GM19099 (cell line): ENCODE measurements around the gene PLA2R1.

Experiments
- POLR2A ChIP-seq: IDR thresholded peaks from 3 replicates; pipeline ENCODE4 v1.6.1; 2011; ENCODE audit warnings: low read depth; ENCODE audit not compliant: insufficient read length; ENCODE audit errors: extremely low read depth

PLA2R1 gene

DNA sequence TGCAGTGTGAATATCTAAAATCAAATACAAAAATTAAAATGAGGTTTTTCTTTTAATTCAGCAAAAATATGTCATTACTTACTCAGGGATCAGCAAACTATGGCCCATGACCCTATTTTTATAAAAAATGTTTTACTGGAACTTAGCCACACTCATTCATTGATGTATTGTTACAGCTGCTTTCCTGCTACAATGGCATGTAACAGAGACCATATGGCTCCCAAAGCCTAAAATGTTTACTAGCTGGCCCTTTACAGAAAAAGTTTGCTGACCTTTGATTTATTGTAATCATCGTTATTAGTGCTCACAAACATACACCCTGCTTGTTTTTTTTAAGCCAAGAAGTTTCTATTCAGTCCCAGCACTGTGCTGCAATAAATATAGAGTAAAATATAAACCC, 120.3 kb downstream of the PLA2R1 start:
- TF ChIP-seq POLR2A = no peak

DNA sequence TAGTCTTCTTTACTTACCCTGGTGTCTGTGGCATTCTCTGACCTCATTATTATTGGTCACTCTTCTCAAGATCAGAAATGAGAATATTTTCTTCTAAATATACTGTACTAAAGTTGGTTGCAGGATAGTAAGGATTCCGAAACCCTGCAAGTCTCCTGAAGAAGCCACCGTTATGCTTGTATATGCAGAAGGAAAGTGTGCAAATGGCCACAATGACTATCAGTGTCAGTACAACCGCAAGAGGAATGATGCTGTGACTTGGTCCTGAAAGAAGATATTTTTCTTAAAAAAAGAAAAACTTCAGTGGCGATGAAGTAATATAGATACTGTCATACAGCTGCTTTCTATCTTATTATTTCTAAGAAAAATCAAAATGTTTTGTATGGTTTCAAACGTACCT, 120.7 kb downstream of the PLA2R1 start:
- TF ChIP-seq POLR2A = no peak

GRCh38 chr2:159939946-159940345, 122.5 kb downstream of the PLA2R1 start:
- no peak for TF ChIP-seq POLR2A

DNA sequence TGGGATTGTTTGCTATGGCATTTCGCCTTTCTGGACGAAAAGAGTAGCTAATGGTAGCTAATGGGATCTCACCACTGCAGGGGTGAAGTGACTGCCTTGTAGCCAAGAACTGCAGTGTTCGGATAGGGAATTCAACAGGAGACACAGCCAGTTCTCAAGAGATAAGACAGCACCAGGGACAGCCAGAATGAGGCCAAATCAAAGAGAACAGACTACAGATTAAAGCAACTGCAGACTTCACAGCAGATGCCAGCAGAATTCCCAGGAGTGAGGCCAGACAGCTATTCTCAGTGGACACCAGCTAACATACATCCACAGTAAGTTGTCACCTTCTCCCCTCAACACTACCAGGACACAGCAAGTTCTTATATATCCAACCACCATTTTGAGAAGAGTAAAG, 124.0 kb downstream of the PLA2R1 start:
- TF ChIP-seq POLR2A = no peak

DNA sequence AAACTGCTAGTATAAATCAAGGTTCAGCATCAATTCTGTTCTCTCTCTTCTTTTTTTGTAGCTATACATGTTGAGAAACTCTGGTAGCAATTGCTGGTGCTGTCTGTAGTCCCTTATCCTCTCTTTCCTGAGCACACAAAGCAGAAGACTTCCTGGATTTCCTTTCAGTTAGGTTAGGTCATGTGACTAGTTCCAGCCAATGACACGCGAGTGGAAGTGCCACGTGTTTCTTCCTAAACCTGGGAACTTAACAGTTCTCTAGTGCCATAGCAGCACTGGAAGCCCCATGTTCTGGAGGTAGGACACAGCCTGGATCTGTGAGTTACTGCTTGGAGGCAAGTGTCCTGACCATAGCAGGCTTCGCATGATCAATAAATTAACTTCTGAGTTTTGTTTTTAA, 125.9 kb downstream of the PLA2R1 start:
- no peak for TF ChIP-seq POLR2A

GRCh38 chr2:159933727-159934049, 128.7 kb downstream of the PLA2R1 start:
- no peak for TF ChIP-seq POLR2A

DNA sequence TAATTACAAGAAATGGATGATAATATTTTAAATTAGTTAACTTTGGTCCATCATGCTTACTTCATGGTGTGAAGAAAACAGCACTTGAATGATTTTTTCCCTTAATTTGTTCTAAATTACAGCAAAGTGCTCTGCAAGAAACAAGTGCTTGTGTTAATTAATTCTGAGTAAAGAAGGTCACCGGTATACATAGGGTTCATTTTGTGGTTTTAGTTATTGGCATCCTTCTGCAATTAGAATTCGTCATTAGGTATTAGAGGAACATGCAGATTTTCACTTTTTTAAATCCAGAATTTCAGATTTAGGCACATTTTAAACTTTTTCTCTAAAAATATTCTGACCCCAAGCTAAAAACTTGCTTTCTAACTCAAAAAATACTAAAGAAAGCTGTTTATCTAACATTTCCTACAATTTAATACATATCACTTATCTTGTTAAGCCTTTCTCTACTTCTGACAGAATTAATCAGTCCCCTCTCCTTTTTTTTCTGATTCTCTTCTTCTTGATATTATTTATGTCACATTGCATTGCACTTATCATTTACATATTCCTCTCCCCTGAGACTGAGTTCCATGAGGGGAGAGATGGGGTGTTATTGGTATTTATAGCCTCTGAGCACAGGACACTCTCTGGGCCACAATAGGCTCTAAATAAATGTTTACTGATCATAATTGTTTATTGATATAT, 129.2 kb downstream of the PLA2R1 start:
- no peak for TF ChIP-seq POLR2A

GRCh38 chr2:159926695-159927094, 135.7 kb downstream of the PLA2R1 start:
- TF ChIP-seq POLR2A = no peak

DNA sequence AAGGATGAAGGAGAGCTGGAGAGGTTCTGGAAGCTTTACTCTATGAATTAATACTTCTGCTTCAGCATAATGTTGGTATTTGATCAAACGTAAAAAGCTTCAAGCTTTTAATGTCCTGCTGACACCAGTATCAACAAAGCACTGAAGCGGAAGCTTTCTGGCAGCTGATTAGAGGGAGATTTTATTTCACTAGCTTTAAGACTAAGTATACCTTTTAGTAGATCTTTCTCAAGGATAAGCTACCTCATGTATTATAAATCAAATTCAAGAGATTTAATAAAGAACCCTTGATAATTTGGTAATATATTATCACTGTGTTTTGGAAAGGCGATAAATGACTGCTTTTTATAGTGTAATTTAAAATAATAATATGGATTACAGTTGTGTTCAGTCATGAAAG, 136.4 kb downstream of the PLA2R1 start:
- no peak for TF ChIP-seq POLR2A

GRCh38 chr2:159922563-159922962, 139.9 kb downstream of the PLA2R1 start:
- no peak for TF ChIP-seq POLR2A

DNA sequence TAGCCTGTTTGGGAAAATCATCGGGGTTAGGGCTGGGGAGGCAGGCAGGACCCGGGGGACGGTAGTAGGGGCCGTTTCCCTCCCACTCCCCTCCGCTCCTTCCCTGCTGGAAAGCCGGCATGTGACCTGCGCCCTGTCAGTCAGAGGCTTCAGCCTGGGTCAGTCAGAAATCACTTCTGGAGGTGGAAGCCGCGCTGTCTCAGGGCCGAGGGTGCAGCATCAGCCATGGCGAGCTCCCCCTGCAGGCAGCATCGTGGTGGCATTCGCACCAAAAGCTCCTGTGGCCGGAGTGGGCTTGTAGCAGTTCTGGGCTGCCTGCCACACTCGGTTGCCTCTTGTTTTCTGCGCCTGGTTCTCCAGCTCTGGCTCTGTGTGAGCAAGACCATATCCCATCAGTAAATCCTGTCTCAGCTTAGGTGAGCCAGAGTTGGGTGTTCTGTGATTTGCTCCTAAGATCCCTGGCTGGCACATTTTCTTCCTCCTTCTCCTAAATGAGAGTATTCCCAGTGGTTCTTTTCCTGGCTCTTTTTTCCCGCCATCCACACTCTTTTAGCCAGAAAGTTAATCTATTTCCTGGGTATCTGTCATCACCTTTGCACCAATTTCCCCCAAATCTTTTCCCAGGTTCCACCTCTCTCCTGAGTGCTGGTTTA, 140.5 kb downstream of the PLA2R1 start:
- peak; percentile 23 for TF ChIP-seq POLR2A

DNA sequence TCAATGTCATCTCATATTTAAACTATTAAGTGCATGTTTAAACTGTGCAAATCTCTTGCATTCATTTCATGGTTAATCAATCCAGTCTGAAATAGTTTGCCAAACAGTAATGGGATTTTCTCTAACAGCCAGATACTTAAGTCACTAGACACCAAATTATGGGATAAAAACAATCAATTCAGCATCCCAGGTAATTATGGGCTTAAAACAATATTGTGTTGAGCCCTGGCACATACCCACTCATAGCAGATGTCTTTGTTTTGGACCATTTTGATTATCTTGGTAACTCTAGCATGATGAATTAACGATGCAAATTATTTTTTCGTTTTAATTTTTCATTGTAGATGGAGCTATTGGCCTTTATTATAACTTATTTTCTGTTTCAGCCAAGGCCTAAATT, 145.9 kb downstream of the PLA2R1 start:
- no peak for TF ChIP-seq POLR2A

DNA sequence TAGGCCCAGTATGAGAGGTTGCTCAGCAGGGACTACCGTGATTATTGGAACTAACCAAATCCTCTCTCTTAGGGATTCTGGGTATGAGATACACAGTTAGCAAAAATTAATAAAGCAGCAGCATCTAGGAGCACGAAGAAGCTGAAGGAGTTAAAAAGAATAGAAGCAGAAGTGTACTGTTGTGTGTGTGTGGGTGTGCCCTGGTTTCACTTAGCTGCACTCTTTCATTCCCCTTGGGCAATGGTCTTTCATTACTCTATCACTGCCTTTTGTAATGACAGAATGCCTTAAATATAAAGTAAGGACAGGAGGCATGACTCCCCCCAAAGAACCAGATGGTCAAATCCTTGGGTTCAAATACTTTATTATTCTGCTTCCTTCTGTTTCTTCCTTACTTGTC, 148.5 kb downstream of the PLA2R1 start:
- TF ChIP-seq POLR2A = no peak

- TF ChIP-seq POLR2A = no peak
Observed at GRCh38 chr2:159912580-159912979, 149.8 kb downstream of the PLA2R1 start.

DNA sequence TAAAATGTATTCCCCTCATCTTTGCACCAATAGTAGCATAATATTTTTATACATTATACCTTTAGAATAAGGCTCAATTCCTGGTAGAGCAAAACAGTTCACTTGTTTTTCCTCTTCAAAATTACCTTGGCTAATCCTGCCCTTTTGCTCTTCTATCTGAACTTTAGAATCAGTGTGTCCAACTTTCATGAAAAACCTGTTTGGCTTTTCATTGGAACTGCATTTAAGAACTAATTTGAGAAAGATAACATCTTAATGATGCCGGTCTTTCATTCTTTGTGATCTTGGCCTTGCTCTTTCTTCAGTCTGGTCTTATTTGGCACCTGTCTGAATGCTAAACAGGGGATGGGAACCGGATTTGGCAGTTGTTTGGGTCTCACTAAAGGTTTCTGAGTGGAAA, 151.5 kb downstream of the PLA2R1 start:
- TF ChIP-seq POLR2A = no peak

GRCh38 chr2:159908623-159909022, 153.8 kb downstream of the PLA2R1 start:
- TF ChIP-seq POLR2A = no peak

GRCh38 chr2:159907909-159908308, 154.5 kb downstream of the PLA2R1 start:
- no peak for TF ChIP-seq POLR2A

DNA sequence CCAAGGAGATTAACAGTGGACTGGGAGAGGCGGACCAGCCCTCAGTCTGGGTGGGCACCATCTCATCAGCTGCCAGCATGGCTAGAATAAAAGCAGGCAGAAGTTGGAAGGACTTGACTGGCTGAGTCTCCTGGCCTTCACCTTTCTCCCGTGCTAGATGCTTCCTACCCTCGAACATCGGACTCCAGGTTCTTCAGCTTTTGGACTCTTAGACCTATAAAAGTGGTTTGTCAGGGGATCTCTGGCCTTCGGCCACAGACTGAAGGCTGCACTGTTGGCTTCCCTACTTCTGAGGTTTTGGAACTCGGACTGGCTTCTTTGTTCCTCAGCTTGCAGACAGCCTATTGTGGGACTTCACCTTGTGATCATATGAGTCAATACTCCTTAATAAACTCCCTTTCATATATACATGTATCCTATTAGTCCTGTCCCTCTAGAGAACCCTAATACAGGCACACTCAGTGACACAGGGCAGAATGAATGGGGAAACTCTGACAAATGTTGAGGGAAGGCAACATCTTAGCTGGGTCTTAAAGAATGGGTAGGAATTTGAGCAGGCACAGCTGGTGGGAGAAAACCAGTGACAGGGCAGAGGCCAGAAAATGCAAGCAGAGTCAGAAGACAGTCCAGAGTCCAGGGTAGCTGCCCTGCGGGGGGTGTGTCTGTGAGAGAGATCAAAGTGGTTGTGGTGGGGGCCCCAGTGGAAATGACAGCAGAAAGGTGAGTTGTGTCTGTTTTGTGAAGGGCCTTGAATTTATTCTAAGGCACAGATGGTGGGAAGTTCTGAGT, 156.3 kb downstream of the PLA2R1 start:
- TF ChIP-seq POLR2A = no peak
